Smooth muscle cell (in vitro differentiated cells): ENCODE measurements around the gene CFAP46. TPM values are rescaled to one million over a fixed set of nuclear protein-coding genes. Genes with fewer than 3 reads are reported as not detected.

Experiments
- DNase-seq: peaks from one replicate; lab custom pipeline; 2025; ENCODE audit not compliant: unreplicated experiment; lab: John Stamatoyannopoulos, UW
- H2AFZ ChIP-seq: fragments of 200-600 bp; sonication (generic); 2 replicates; pipeline ENCODE4 v1.6.0; 2016; ENCODE audit warnings: antibody characterized with exemption, low read depth, mild to moderate bottlenecking
- H3F3A ChIP-seq: fragments of 200-600 bp; sonication (generic); 2 replicates; pipeline ENCODE4 v1.6.0; 2017; ENCODE audit warnings: antibody characterized with exemption, low read depth
- H3K27ac ChIP-seq: fragments of 200-600 bp; sonication (generic); 2 replicates; pipeline ENCODE4 v1.5.1; 2016; ENCODE audit warnings: low read depth, mild to moderate bottlenecking
- H3K27me3 ChIP-seq: fragments of 200-600 bp; sonication (generic); 2 replicates; pipeline ENCODE4 v1.6.1; 2016; ENCODE audit warnings: low read depth, mild to moderate bottlenecking
- H3K36me3 ChIP-seq: fragments of 200-600 bp; sonication (generic); 2 replicates; pipeline ENCODE4 v1.5.1; 2016; ENCODE audit warnings: low read depth
- H3K4me1 ChIP-seq: fragments of 200-600 bp; sonication (generic); 2 replicates; pipeline ENCODE4 v1.5.1; 2016; ENCODE audit warnings: low read depth
- H3K4me2 ChIP-seq: fragments of 200-600 bp; sonication (generic); 2 replicates; pipeline ENCODE4 v1.6.0; 2016; ENCODE audit warnings: mild to moderate bottlenecking
- H3K4me3 ChIP-seq: fragments of 200-600 bp; sonication (generic); 2 replicates; pipeline ENCODE4 v1.5.1; 2016; ENCODE audit warnings: mild to moderate bottlenecking
- H3K79me2 ChIP-seq: fragments of 200-600 bp; sonication (generic); 2 replicates; pipeline ENCODE4 v1.6.0; 2016; ENCODE audit warnings: low read depth, mild to moderate bottlenecking
- H3K9ac ChIP-seq: fragments of 200-600 bp; sonication (generic); 2 replicates; pipeline ENCODE4 v1.6.0; 2016; ENCODE audit warnings: low read depth
- H3K9me3 ChIP-seq: fragments of 200-600 bp; sonication (generic); replicated peaks from 2 replicates; pipeline ENCODE4 v1.5.1; 2016; ENCODE audit warnings: low read depth
- H4K20me1 ChIP-seq: fragments of 200-600 bp; sonication (generic); 2 replicates; pipeline ENCODE4 v1.6.0; 2016; ENCODE audit warnings: low read depth
- WGBS: methylation state at CpG from one replicate; pipeline ENCODE4 v1.1.7; 2016; ENCODE audit warnings: low lambda C conversion rate; 5-methylcytosine and 5-hydroxymethylcytosine counted together
- polyA plus RNA-seq: library from polyadenylated mRNA; unstranded; fragments of >200 nt; fragmentation: Nextera tagmentation; extraction: Ambion mirVana; gene quantifications from 2 replicates; pipeline ENCODE4 v1.2.1, GENCODE V29; 2016
- total RNA-seq: library from RNA; depleted of rRNA; stranded (reverse); fragments of >200 nt; gene quantifications from 2 replicates; pipeline ENCODE4 v1.2.3, GENCODE V29; 2014
- TF ChIP-seq, protein P1 (sequence below): fragments of 200-600 bp; sonication (generic); IDR thresholded peaks from 2 replicates; pipeline ENCODE4 v1.5.1; 2017; ENCODE audit warnings: borderline replicate concordance, mild to moderate bottlenecking, antibody characterized with exemption; ENCODE audit not compliant: insufficient read depth, poor library complexity, severe bottlenecking

The CFAP46 gene
- total and polyA plus RNA-seq, 2 experiments from 2014 or later = 1.1 to 2.0 TPM

DNA sequence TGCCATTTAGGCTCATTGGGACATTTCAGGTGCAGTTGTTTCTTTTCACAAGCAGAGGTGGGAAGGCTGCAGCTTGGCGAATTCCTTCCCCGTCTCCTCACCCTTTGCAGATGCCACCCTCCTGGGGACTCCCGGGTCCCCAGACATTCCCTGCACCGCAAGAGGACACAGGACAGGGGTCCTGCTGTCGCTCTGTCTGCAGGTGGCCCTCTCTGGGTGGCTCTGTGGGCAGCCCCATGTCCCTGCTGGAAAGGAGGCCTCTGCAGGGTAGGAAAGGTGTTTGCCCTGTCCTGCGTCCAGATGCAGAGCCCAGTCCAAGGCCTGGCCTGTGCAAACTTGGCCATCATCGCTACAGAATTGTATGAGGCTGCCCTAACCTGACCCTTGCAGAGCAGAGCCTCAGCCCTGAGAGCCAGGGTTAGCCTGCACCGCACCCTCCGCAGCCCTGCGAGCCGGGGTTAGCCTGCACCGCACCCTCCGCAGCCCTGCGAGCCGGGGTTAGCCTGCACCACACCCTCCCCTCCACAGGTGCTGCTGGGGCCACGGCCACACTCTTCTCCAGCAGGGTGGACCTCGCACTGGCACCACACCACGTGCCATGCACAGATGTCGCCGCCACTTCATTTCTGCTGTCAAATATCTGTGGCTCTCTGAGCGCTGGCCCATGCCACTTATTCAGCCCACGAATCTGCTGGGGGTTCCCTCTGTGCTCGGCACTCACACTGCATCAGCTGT lies 61.0 kb downstream of the CFAP46 start:
- H3K36me3 ChIP-seq = no peaks in the 10 kb centered on the region
- TF ChIP-seq, protein P1, sequence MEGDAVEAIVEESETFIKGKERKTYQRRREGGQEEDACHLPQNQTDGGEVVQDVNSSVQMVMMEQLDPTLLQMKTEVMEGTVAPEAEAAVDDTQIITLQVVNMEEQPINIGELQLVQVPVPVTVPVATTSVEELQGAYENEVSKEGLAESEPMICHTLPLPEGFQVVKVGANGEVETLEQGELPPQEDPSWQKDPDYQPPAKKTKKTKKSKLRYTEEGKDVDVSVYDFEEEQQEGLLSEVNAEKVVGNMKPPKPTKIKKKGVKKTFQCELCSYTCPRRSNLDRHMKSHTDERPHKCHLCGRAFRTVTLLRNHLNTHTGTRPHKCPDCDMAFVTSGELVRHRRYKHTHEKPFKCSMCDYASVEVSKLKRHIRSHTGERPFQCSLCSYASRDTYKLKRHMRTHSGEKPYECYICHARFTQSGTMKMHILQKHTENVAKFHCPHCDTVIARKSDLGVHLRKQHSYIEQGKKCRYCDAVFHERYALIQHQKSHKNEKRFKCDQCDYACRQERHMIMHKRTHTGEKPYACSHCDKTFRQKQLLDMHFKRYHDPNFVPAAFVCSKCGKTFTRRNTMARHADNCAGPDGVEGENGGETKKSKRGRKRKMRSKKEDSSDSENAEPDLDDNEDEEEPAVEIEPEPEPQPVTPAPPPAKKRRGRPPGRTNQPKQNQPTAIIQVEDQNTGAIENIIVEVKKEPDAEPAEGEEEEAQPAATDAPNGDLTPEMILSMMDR = no peak
- H2AFZ ChIP-seq = no peak overlapping the region
- no peak overlapping the region for H3K27ac ChIP-seq
- no peak overlapping the region for H3K4me2 ChIP-seq
- WGBS = 87% methylated on average over 22 of the region's 23 CpGs
- H3K4me1 ChIP-seq = no peaks in the 10 kb centered on the region
- no peaks in the 10 kb centered on the region for H3K9me3 ChIP-seq
- H3K27me3 ChIP-seq = no peaks in the 10 kb centered on the region
- no peaks in the 10 kb centered on the region for H3K79me2 ChIP-seq
- no peak overlapping the region for H3K9ac ChIP-seq
- no peak overlapping the region for H3K4me3 ChIP-seq
- H3F3A ChIP-seq = no peaks in the 10 kb centered on the region
- no peak for DNase-seq
- H4K20me1 ChIP-seq = no peaks in the 10 kb centered on the region

DNA sequence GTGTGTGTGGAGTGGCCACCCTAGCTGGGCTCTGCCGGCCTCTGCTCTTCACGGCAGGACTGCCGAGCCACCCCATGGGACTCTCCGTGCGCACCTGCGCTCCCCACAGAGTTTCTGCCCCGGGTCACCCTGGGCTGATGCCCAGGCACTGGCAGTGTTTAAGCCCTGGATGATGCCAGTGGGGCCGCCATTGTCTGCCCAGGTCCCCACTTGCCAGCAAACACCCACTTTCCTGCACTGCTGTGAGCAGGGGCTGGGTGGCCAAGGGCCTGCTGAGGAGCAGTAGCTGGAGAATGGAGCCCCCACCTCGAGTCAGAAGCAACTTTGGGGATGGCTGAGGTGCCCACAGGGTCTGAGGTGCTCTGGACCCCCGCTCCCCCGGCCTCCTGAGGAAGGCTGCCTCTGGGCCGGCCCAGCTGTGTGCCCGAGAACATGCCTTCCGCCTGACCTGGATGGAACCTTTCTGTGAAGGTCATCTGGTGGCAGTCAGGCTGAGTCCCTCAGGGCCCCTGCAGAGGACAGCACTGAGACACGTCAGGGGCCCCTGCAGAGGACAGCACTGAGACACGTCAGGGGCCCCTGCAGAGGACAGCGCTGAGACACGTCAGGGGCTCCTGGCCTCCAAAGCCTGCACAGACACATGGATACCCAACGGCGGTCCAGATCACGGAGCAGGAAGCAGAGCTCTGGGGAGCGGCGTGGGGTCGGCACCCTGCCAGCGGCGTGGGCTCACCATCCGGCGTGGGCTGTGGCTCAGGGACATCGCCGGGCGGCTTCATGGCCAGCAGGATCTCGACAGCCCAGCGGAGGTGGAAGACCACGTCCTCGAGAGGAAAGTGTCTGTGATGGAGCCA lies 62.0 kb downstream of the CFAP46 start:
- no peak overlapping the region for H3K27ac ChIP-seq
- H4K20me1 ChIP-seq = no peaks in the 10 kb centered on the region
- no peaks in the 10 kb centered on the region for H3F3A ChIP-seq
- H3K4me1 ChIP-seq = no peaks in the 10 kb centered on the region
- no peaks in the 10 kb centered on the region for H3K79me2 ChIP-seq
- H2AFZ ChIP-seq = no peak overlapping the region
- no peak for DNase-seq
- no peaks in the 10 kb centered on the region for H3K9me3 ChIP-seq
- H3K36me3 ChIP-seq = no peaks in the 10 kb centered on the region
- TF ChIP-seq, protein P1 = no peak
- no peak overlapping the region for H3K9ac ChIP-seq
- H3K4me2 ChIP-seq = no peak overlapping the region
- 95% methylated on average over 35 of the region's 35 CpGs for WGBS
- H3K4me3 ChIP-seq = no peak overlapping the region
- no peaks in the 10 kb centered on the region for H3K27me3 ChIP-seq

DNA sequence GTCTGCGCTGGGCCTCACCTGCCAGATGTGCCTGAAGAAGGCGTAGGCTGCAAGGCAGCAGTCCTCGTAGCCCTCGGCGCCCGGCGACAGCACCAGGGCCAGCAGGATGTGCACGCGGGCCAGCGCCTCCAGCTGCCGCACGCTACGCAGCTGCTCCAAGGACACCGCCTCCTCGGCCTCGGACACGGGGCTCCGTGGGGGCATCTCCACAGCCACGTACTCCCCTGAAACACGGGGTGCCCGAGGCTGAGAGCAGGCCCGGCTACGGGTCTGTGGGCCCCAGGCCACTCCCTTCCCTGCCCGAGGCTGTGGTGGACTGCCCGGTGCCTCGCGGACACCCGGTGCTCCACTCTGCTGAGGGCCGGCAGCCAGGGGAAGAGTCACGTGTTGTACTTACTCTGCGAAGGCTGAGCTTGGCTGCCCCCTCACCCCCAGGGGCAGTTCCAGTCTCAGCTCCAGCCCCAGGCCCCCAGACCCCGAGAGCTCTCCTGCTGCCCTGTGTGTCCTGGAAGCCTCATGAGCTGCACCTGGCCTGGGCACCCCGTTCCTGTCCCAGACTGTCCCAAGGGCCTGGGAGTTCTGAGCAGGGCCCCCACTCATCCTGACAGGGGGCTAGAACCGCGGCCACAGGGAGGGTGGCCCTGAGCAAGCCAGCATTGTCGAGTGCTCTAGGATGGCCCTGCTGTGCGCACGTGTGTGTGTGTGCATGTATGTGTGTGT lies 62.8 kb downstream of the CFAP46 start:
- Histone ChIP-seq H3K27me3 (no peaks in the 10 kb centered on the region), H3K9me3 (no peaks in the 10 kb centered on the region), H4K20me1 (no peaks in the 10 kb centered on the region), H3K79me2 (no peaks in the 10 kb centered on the region), H3K9ac (no peak overlapping the region), H3F3A (no peaks in the 10 kb centered on the region), H2AFZ (no peak overlapping the region), H3K4me2 (no peak overlapping the region), H3K27ac (no peak overlapping the region), H3K4me1 (no peaks in the 10 kb centered on the region), H3K36me3 (no peaks in the 10 kb centered on the region), H3K4me3 (no peak overlapping the region)
- WGBS = 84% methylated on average over 38 of the region's 38 CpGs
- TF ChIP-seq, protein P1 = no peak
- no peak for DNase-seq
